Prostate gland (tissue), 2 donors: ENCODE results near the gene DKK3.

Experiments
- POLR2A ChIP-seq: fragments of 450-650 bp; IDR thresholded peaks from one replicate; pipeline ENCODE4 v1.6.1; 2016; ENCODE audit warnings: antibody characterized with exemption, mild to moderate bottlenecking
- POLR2AphosphoS5 ChIP-seq: sonication (generic); formaldehyde crosslinking; IDR thresholded peaks from one replicate; pipeline ENCODE4 v1.6.1; 2017; ENCODE audit warnings: antibody characterized with exemption
- TF ChIP-seq, protein P1 (sequence below), 4 experiments: fragments of 200-600 bp in 2 of 4; fragments of 450-650 bp in 2 of 4; sonication (generic) in 2 of 4; IDR thresholded peaks; 1 replicate in 3 of 4; 2 replicates in 1 of 4; pipeline ENCODE4 v1.5.1; 2016 to 2019; ENCODE audit warnings: antibody characterized with exemption in 4 of 4, mild to moderate bottlenecking in 2 of 4, moderate library complexity in 2 of 4

GRCh38 chr11:12005061-12005460 is 3.4 kb downstream of the DKK3 start:
- TF ChIP-seq POLR2A = no peak
- TF ChIP-seq, protein P1, sequence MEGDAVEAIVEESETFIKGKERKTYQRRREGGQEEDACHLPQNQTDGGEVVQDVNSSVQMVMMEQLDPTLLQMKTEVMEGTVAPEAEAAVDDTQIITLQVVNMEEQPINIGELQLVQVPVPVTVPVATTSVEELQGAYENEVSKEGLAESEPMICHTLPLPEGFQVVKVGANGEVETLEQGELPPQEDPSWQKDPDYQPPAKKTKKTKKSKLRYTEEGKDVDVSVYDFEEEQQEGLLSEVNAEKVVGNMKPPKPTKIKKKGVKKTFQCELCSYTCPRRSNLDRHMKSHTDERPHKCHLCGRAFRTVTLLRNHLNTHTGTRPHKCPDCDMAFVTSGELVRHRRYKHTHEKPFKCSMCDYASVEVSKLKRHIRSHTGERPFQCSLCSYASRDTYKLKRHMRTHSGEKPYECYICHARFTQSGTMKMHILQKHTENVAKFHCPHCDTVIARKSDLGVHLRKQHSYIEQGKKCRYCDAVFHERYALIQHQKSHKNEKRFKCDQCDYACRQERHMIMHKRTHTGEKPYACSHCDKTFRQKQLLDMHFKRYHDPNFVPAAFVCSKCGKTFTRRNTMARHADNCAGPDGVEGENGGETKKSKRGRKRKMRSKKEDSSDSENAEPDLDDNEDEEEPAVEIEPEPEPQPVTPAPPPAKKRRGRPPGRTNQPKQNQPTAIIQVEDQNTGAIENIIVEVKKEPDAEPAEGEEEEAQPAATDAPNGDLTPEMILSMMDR (IDR thresholded peaks at IDR 0.05) = no peak
- TF ChIP-seq POLR2AphosphoS5 = no peak
